HepG2 (cell line): Measurements from ENCODE around the gene POC1A. TPM values are rescaled to one million over a fixed set of nuclear protein-coding genes. Genes with fewer than 3 reads are reported as not detected.

ENCODE experiments used
- ATAC-seq: fragments of 200-7000 bp; cut with Tn5 transposase; 3 replicates; pipeline ENCODE4 v1.9.1; 2020; ENCODE audit warnings: mild to moderate bottlenecking, moderate library complexity
- BruUV-seq: library from RNA; stranded (reverse); fragments of 400-500 nt; replicated peaks from 2 replicates; lab custom pipeline; 2021; lab: Mats Ljungman, UMichigan
- CTCF ChIA-PET: fragments of 300-600 bp; formaldehyde crosslinking; extraction: SDS; loops from one replicate; lab custom pipeline; 2021; ENCODE audit warnings: low total read pairs, inconsistent platforms, low intra/inter-chr PET ratio; lab: Yijun Ruan, JAX
- POLR2A ChIA-PET: fragments of 350-600 bp; sonication (Branson Sonifier 250); formaldehyde crosslinking; loops from one replicate; lab custom pipeline; 2020; ENCODE audit warnings: antibody characterized with exemption, inconsistent platforms; lab: Yijun Ruan, JAX
- DNase-seq: peaks from one replicate; pipeline ENCODE4 v3.0.0-alpha.2; 2015; ENCODE audit warnings: low spot score
- FAIRE-seq: peaks from 3 replicates; lab custom pipeline; 2011; peaks lifted over from hg19 to GRCh38; lab: Jason Lieb, UNC
- H2AFZ ChIP-seq: one replicate; pipeline ENCODE4 v1.6.1; 2011; ENCODE audit warnings: low read length, inconsistent platforms
- H3K27ac ChIP-seq: fragments of 300-600 bp; 3 replicates; pipeline ENCODE4 v1.8.0; 2011; ENCODE audit warnings: mixed run types, mild to moderate bottlenecking, mixed read lengths, low read length, inconsistent platforms; ENCODE audit not compliant: insufficient read depth; ENCODE audit errors: extremely low read length
- H3K27me3 ChIP-seq, 2 experiments: fragments of 200-600 bp in 1 of 2; 2 replicates in 1 of 2; 3 replicates in 1 of 2; pipeline versions ENCODE4 v1.6.0 to v1.8.0; 2011; ENCODE audit warnings: low read length in 2 of 2, mild to moderate bottlenecking in 2 of 2, moderate library complexity in 2 of 2, inconsistent platforms in 1 of 2; ENCODE audit not compliant: insufficient read depth in 2 of 2, control insufficient read depth in 1 of 2
- H3K36me3 ChIP-seq, 2 experiments: fragments of 200-600 bp in 1 of 2; replicated peaks in 1 of 2; 2 replicates in 1 of 2; 3 replicates in 1 of 2; pipeline versions ENCODE4 v1.5.1 to v1.8.0; 2011; ENCODE audit warnings: low read length in 2 of 2, inconsistent platforms in 1 of 2; ENCODE audit not compliant: insufficient read depth in 2 of 2, control insufficient read depth in 1 of 2
- H3K4me1 ChIP-seq: 2 replicates; pipeline ENCODE4 v1.5.1; 2012; ENCODE audit warnings: low read length, inconsistent platforms; ENCODE audit not compliant: insufficient read depth
- H3K4me2 ChIP-seq: 2 replicates; pipeline ENCODE4 v1.6.0; 2011; ENCODE audit warnings: low read depth, low read length, inconsistent platforms
- H3K4me3 ChIP-seq, 3 experiments: fragments of 200-600 bp in 1 of 3; sonication (generic), shearing (Covaris generic) in 1 of 3; replicated peaks in 1 of 3; 2 replicates each; pipeline ENCODE4 v1.5.1; 2011 to 2016; ENCODE audit warnings: low read length in 3 of 3, inconsistent platforms in 2 of 3, low read depth in 2 of 3, mild to moderate bottlenecking in 2 of 3, control low read depth in 1 of 3, mixed read lengths in 1 of 3; ENCODE audit not compliant: insufficient read depth in 1 of 3
- H3K79me2 ChIP-seq: one replicate; pipeline ENCODE4 v1.6.1; 2011; ENCODE audit warnings: low read length, inconsistent platforms; ENCODE audit not compliant: insufficient read depth
- H3K9ac ChIP-seq: 2 replicates; pipeline ENCODE4 v1.6.0; 2011; ENCODE audit warnings: mild to moderate bottlenecking, low read depth, low read length, inconsistent platforms; ENCODE audit not compliant: insufficient read depth
- H3K9me3 ChIP-seq: 2 replicates; pipeline ENCODE4 v1.5.1; 2012; ENCODE audit warnings: mild to moderate bottlenecking, low read length
- H4K20me1 ChIP-seq: 2 replicates; pipeline ENCODE4 v1.6.0; 2011; ENCODE audit warnings: inconsistent platforms, mild to moderate bottlenecking, low read length, moderate library complexity; ENCODE audit not compliant: insufficient read depth
- AKAP8 ChIP-seq: sonication (generic); formaldehyde crosslinking; IDR thresholded peaks from 2 replicates; pipeline ENCODE4 v1.5.1; 2020; ENCODE audit warnings: mild to moderate bottlenecking, missing genetic modification reagents
- ATF1 ChIP-seq: IDR thresholded peaks from 2 replicates; pipeline ENCODE4 v1.6.1; 2016; ENCODE audit warnings: mild to moderate bottlenecking, control low read depth
- FOXK2 ChIP-seq: fragments of 450-650 bp; IDR thresholded peaks from 2 replicates; pipeline ENCODE4 v1.6.1; 2016
- GATA4 ChIP-seq: sonication (generic); IDR thresholded peaks from 2 replicates; pipeline ENCODE4 v1.6.1; 2016; ENCODE audit warnings: antibody characterized with exemption, low read depth, borderline replicate concordance
- HIVEP1 ChIP-seq: sonication (generic); formaldehyde crosslinking; IDR thresholded peaks from 2 replicates; pipeline ENCODE4 v1.4.0; 2020; ENCODE audit warnings: mild to moderate bottlenecking, missing genetic modification reagents
- IRF9 ChIP-seq: sonication (generic); formaldehyde crosslinking; IDR thresholded peaks from 2 replicates; pipeline ENCODE4 v1.8.0; 2022; ENCODE audit warnings: missing genetic modification reagents, mild to moderate bottlenecking, borderline replicate concordance
- KMT2B ChIP-seq: IDR thresholded peaks from 2 replicates; pipeline ENCODE4 v1.6.1; 2016; ENCODE audit warnings: missing genetic modification reagents, missing compliant biosample characterization
- PCBP2 ChIP-seq: fragments of 200-400 bp; formaldehyde crosslinking; optimal IDR thresholded peaks from 2 replicates; pipeline ENCODE3; 2018; ENCODE audit warnings: low read length, low read depth; ENCODE audit not compliant: poor library complexity, severe bottlenecking
- STAT6 ChIP-seq: sonication (generic); formaldehyde crosslinking; IDR thresholded peaks from 2 replicates; pipeline ENCODE4 v1.4.0; 2020; ENCODE audit warnings: missing genetic modification reagents, mild to moderate bottlenecking, borderline replicate concordance
- ZBTB34 ChIP-seq: sonication (generic); formaldehyde crosslinking; IDR thresholded peaks from 2 replicates; pipeline ENCODE4 v1.8.0; 2022; ENCODE audit warnings: mild to moderate bottlenecking, missing genetic modification reagents
- ZNF34 ChIP-seq: sonication (generic); formaldehyde crosslinking; IDR thresholded peaks from 2 replicates; pipeline ENCODE4 v1.4.0; 2020; ENCODE audit warnings: mild to moderate bottlenecking, missing genetic modification reagents, borderline replicate concordance
- ZNF414 ChIP-seq: sonication (generic); formaldehyde crosslinking; IDR thresholded peaks from 2 replicates; pipeline ENCODE4 v1.5.0; 2020; ENCODE audit warnings: missing genetic modification reagents
- ZNF556 ChIP-seq: sonication (generic); formaldehyde crosslinking; IDR thresholded peaks from 2 replicates; pipeline ENCODE4 v1.4.0; 2020; ENCODE audit warnings: mild to moderate bottlenecking, missing genetic modification reagents, borderline replicate concordance
- ZNF614 ChIP-seq: IDR thresholded peaks from 2 replicates; pipeline ENCODE4 v1.6.1; 2018; ENCODE audit warnings: missing biosample characterization, missing genetic modification reagents, inconsistent platforms, borderline replicate concordance
- ZNF749 ChIP-seq: sonication (generic); formaldehyde crosslinking; IDR thresholded peaks from 2 replicates; pipeline ENCODE4 v1.8.0; 2022; ENCODE audit warnings: mild to moderate bottlenecking, missing genetic modification reagents, moderate library complexity, borderline replicate concordance
- ZNF792 ChIP-seq: IDR thresholded peaks from 2 replicates; pipeline ENCODE4 v1.6.1; 2016
- ZNF816 ChIP-seq: sonication (generic); formaldehyde crosslinking; IDR thresholded peaks from 2 replicates; pipeline ENCODE4 v1.8.0; 2022; ENCODE audit warnings: missing genetic modification reagents, mild to moderate bottlenecking, borderline replicate concordance
- WGBS: methylation state at CpG from one replicate; pipeline ENCODE4 v1.1.6; 2017; ENCODE audit warnings: low lambda C conversion rate; 5-methylcytosine and 5-hydroxymethylcytosine counted together
- in situ Hi-C: cut with HindIII; loops from 2 replicates; pipeline ENCODE4 v1.10.0; 2017; ENCODE audit warnings: low pct_unique_long_range_greater_than_20kb; ENCODE audit not compliant: extremely low pct_ligation_motif_present
- intact Hi-C: fragments of 100-400 bp; cut with micrococcal nuclease; formaldehyde crosslinking; loops from one replicate; pipeline ENCODE4 v1.10.0; 2022; ENCODE audit not compliant: unreplicated experiment
- polyA plus RNA-seq, 8 experiments: library from polyadenylated mRNA; depleted of rRNA in 3 of 8; stranded (reverse) in 7 of 8; unstranded in 1 of 8; fragments of >200 nt; fragmentation: Illumina TruSeq in 4 of 8; extraction: Trizol in 4 of 8; gene quantifications; 2 replicates each; pipeline versions ENCODE4 v1.2.1 to v1.2.3, GENCODE V29; 2011 to 2016; ENCODE audit warnings: low read depth in 4 of 8, missing spikeins in 1 of 8, mixed read lengths in 1 of 8; ENCODE audit not compliant: insufficient read depth in 1 of 8
- total RNA-seq, 5 experiments: library from RNA; depleted of rRNA; stranded (reverse); fragments of >200 nt; fragmentation: Illumina TruSeq; extraction: Trizol; gene quantifications; 2 replicates each; pipeline ENCODE4 v1.2.3, GENCODE V29; 2016; ENCODE audit warnings: low read depth in 1 of 5

The POC1A gene
- total and polyA plus RNA-seq, 2 of the 13 experiments (the other 11 are each of a cell fraction or from before 2014, with no cell fraction given): 14.6 to 20.0 TPM

GRCh38 chr3:52198643-52199608 is 44.7 kb upstream of the POC1A start:
- intact Hi-C loops (loop anchor here (1.0 kb wide), 1 partner anchor 11 kb away; no protein-coding TSS in a partner anchor), in situ Hi-C loops (no loop called here)
- no peaks in the 10 kb centered on the region for H4K20me1 ChIP-seq
- H3K27me3 ChIP-seq: 0 out of 5 replicates have a peak, but pooled peaks cover 0 to 5% of the 10 kb centered on the region in 2 experiments
- POLR2A ChIA-PET: interaction anchor here (4.3 kb wide), 1 partner anchor 22 kb away, joined by 24 read pairs; no protein-coding TSS in a partner anchor
- H3K36me3 ChIP-seq: peaks cover 6 to 30% of the 10 kb centered on the region in 2 experiments
- CTCF ChIA-PET: no interaction called here
- peak overlapping the region; percentile 88 for H3K9ac ChIP-seq
- H2AFZ ChIP-seq: no peak overlapping the region
- FAIRE-seq (no peak), DNase-seq (no peak), ATAC-seq (no peak)
- peaks cover 67% of the 10 kb centered on the region for H3K4me1 ChIP-seq
- H3K79me2 ChIP-seq: peaks cover 11% of the 10 kb centered on the region
- 52% methylated on average over 13 of the region's 14 CpGs for WGBS
- no peaks in the 10 kb centered on the region for H3K9me3 ChIP-seq
- H3K27ac ChIP-seq: peak overlapping the region; percentile 57
- H3K4me2 ChIP-seq: peak overlapping the region; percentile 90
- peak overlapping the region; percentile 86 to 94 (median 90) for H3K4me3 ChIP-seq
- BruUV-seq: no TSS peak
- no peak for TF ChIP-seq ZNF749
- TF ChIP-seq GATA4: no peak
- TF ChIP-seq STAT6 (CRISPR knock-in tag): no peak
- TF ChIP-seq FOXK2: no peak
- 0 out of 2 replicates have a peak, but pooled peaks have one; percentile 4 for TF ChIP-seq ZNF816 (CRISPR knock-in tag)
- TF ChIP-seq ZNF792 (CRISPR knock-in tag): no peak; the same call in 1 of the 2 replicates
- peak; percentile 5; the same call in 1 of the 2 replicates for TF ChIP-seq KMT2B (CRISPR knock-in tag)
- no peak for TF ChIP-seq AKAP8 (CRISPR knock-in tag)
- no peak for TF ChIP-seq PCBP2
- TF ChIP-seq ZNF34 (CRISPR knock-in tag): 0 out of 2 replicates have a peak, but pooled peaks have one; percentile 41
- 0 out of 2 replicates have a peak, but pooled peaks have one; percentile 1 for TF ChIP-seq ZNF556 (CRISPR knock-in tag)
- TF ChIP-seq ATF1: no peak
- TF ChIP-seq HIVEP1 (CRISPR knock-in tag): no peak
- TF ChIP-seq ZNF614: no peak
- TF ChIP-seq IRF9: no peak
- TF ChIP-seq ZBTB34 (CRISPR knock-in tag): no peak
- TF ChIP-seq ZNF414 (CRISPR knock-in tag): no peak
